Measurements from ENCODE around the gene SHISA9.
A peak's percentile ranks its signal among the peaks of the same experiment; 100 is the strongest.

The SHISA9 gene

DNA sequence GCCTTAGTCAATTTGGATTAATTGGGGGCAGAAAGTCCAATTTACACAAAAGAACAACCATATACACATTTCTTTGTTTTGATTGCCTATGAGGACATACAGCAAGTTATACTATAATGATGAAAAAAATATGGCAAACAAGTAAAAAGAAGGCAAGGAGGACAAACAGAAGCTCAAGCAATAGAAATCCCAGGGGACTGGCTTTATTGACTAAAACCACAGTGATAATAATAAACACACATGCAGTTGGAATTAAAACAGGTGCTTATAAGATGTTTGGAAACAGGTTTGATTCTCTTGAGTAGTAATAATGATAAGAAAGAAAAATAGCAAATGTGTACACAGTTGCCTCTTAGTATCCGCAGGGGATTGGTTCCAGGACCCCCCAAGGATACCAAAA, 176.4 kb downstream of the SHISA9 start:
- no peak for DNase-seq (ENCODE audit: low read depth)

DNA sequence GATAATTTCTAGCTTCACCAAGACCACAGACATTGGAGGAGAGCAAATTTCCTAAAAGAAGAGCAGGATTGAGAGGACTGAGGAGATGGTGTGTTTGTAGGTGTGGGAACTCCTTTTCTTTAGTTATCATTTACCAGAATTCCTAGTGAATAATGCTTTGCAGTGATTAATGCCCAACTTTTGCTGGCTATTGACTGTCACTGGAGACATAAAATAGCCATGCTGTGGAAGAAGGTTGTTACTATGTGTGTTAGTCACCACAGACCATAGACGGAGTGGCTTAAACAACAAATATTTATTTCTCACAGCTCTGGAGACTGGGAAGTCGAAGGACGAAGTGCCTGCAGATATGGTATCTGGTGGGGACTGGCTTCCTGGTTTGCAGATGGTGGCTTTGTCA, 179.1 kb downstream of the SHISA9 start:
- no peak for DNase-seq (ENCODE audit: low read depth)

DNA sequence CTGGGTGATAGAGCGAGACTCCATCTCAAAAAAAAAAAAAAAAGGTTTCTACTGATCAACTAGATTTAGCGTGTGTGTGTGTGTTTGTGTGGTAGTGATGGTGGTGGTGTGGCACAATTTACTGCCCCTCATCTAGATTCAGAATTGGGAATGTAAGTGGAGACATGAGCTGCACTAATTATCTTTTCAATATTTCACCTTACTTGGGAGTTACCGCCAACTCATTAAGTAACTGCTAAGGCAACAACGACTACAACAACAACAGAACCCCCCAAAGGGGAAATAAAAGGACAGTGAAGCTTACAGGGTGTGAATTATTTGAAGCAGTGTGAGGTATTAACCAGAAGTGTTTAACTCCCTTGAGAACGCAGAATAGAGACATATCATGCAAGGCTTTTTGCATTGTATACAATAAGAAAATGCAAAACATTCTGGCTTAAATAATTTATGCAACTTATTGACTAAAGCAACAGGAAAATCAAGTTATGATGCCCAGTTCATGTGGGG, 180.5 kb downstream of the SHISA9 start:
- DNase-seq (ENCODE audit: low read depth), result no peak

- no peak for DNase-seq (ENCODE audit: low read depth)
Measured at GRCh38 chr16:13083681-13084080, 182.3 kb downstream of the SHISA9 start.

DNA sequence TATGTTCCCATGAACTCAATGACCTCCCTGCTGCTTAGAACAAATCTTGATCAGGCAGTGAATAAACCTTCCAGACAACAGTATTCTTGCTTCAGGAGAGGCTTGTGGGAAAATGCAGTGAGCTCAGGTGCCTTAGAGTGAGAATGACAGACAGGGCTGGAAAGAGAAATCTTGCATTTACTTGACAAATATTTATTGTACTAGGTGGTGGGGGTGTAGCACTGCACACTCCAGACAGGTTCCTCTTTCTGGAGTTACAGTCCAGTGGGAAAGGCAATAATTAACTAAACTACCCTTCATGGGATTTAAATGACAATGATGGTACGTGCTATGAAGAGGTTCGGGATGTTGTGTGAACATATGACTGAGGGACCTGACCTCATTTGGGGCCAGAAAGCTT, 182.9 kb downstream of the SHISA9 start:
- DNase-seq (ENCODE audit: low read depth), result no peak

- DNase-seq (ENCODE audit: low read depth), result no peak
Measured at GRCh38 chr16:13093661-13094060, 192.3 kb downstream of the SHISA9 start.

DNA sequence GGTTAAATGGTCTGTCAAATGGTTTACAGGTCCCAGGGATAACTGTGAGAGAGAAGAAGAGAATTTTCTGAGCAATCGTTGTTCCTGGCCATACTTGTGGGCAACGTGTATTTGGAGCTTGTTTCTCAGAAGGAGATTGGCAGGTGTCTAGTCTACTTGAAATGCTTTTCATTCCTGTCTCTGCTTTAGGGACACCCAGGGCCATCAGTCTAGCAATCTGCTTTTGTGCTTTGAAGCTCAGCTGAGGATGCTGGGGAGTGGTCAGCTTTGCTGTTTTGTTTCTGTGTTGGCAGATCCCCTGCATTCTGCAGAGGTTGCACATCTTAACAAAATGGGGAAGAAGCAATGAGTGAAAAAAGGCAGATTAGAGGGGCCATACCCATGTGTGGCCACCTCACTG, 193.7 kb downstream of the SHISA9 start:
- no peak for DNase-seq (ENCODE audit: low read depth)

DNA sequence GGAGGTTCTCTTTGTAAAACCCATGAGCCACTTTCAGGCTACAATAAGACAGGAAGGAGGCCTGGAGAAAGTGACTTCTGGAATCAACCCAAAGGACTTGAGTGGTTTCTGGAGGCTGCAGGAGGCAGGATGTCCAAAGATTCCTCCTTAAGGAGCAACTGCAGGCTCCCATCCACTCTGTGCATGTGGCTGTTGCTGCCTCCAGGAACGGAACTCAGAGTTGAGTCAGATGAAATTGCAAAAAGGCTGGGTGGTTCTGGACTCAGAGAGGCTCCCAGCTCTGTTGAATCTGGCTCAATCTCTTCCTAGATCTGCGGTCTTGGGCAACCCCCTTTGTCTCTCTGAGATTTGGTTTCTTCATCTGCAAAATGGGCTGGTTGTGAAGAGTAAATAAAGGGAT, 197.1 kb downstream of the SHISA9 start:
- DNase-seq (ENCODE audit: low read depth), result no peak

DNA sequence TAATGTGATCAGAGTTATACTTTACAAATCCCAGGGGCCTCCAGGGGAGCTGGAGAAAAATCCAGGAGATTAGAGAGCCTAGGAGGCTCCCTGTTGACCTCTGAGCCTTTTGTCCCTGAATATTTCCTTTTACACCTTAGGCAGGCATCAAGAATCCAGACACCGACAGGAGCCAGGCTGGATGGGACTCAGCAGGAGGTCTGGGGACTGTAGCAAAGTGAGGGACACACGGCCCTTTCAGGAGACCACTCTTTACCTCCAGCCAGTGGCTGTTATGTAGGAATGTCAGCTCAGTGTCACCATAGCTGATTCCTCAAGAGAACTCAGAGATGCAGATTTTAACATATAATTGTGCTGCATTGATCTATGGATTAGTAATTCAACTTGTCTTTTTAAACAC, 198.4 kb downstream of the SHISA9 start:
- DNase-seq (ENCODE audit: low read depth), result no peak

DNA sequence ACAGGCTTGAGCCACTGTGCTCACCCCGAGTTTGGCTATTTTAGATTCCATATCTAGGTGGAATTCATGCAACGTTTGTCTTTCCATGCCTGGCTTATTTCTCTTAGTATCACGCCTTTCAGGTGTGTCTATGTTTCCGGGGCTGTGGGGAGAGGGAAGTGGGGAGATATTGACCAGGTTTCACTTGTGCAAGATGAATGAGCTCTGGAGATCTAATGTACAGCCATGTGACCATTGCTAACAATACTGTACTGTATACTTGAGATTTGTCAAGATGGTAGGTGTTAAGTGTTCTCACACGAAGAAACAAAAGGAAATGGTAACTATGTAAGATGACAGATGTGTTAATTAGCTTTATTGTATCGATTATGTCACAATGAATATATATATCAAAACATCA, 199.6 kb downstream of the SHISA9 start:
- no peak for DNase-seq (ENCODE audit: low read depth)

- DNase-seq (ENCODE audit: low read depth), result no peak
Measured at GRCh38 chr16:13101828-13102227, 200.4 kb downstream of the SHISA9 start.

GRCh38 chr16:13102401-13102800, 201.0 kb downstream of the SHISA9 start:
- DNase-seq (ENCODE audit: low read depth), result no peak

DNA sequence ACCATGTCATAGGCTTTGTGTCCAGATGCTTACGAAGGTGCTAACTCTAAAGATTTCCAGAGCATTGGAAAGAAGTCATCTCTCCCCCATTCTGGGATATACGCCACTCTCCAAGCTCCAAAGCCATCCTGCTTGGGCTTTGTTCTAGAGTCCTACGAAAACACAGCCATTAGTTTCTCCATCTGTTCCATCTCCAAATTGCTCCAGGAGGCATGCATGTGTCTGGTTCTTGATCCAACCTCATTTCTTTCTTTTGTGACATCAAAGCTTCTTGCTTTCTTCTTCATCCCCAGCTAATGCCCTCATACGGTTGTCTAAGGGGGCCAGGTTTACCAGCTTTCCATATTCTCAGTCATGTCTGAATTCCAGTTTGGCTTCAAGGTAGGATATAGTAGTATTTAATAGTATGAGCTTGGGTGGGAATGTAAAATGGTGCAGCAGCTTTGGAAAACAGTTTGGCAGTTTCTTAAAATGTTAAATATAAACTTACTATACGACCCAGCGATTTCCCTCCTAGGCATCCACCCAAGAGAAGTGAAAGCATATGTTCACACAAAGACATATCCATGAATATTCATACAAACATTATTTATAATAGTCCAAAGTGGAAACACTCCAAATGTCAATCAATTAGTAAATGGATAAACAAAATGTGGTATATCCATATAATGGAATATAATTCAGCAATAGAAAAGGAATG, 202.6 kb downstream of the SHISA9 start:
- no peak for DNase-seq (ENCODE audit: low read depth)

DNA sequence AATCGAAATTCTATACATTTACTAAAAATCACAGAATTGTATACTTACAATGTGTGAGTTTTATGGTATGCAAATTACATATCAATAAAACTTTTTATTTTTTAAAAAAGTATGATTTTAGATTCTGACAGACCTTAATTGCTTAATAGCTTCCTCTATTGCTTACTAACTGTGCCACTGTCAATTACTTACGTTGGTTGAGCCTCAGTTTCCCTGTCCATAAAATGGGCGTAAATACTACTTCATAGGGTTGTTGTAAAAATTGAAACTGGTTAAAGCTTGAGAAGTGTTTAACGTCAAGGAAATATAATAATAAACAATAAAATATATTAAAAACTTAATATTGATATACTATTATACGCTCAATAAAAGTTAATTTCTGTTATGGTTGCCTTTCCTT, 203.4 kb downstream of the SHISA9 start:
- DNase-seq (ENCODE audit: low read depth), result no peak

GRCh38 chr16:13105427-13105826, 204.0 kb downstream of the SHISA9 start:
- DNase-seq (ENCODE audit: low read depth), result no peak

DNA sequence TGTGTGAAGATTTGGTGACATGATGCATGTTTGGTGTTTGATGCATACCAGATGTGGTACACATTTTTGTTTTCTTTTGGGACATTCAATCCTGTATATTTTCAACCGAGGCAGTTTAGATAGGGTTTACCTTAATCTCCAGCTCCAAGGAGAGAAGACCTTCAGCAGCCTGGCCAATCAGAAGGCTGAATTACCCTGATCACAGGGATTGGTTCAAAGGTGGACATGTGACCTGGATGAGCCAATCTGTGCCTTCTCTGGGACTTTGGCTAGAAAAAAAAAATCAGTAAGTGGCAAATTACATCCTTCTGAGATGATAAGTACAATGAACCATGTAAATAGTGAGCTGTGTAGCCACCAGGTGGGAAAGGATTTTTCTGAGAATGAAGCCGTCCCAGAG, 205.1 kb downstream of the SHISA9 start:
- DNase-seq (ENCODE audit: low read depth), result no peak

- no peak for DNase-seq (ENCODE audit: low read depth)
Measured at GRCh38 chr16:13108126-13108525, 206.7 kb downstream of the SHISA9 start.

DNA sequence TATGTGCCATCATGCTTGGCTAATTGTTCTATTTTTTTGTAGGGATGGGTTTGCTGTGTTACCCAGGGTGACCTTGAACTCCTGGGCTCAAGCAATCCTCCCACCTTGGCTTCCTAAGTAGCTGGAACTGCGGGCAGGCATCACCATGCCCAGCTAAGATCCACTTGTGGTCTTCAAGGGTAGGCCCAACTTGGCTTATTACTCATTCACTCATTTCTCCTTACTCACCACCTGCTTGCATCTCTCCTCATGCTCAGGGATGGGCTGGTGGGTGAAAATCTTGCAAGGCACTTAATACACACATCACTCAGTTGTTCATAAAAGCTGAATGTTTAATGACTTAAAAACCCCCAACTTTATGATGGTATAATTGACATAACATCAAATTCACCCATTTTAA, 207.8 kb downstream of the SHISA9 start:
- DNase-seq (ENCODE audit: low read depth), result no peak

DNA sequence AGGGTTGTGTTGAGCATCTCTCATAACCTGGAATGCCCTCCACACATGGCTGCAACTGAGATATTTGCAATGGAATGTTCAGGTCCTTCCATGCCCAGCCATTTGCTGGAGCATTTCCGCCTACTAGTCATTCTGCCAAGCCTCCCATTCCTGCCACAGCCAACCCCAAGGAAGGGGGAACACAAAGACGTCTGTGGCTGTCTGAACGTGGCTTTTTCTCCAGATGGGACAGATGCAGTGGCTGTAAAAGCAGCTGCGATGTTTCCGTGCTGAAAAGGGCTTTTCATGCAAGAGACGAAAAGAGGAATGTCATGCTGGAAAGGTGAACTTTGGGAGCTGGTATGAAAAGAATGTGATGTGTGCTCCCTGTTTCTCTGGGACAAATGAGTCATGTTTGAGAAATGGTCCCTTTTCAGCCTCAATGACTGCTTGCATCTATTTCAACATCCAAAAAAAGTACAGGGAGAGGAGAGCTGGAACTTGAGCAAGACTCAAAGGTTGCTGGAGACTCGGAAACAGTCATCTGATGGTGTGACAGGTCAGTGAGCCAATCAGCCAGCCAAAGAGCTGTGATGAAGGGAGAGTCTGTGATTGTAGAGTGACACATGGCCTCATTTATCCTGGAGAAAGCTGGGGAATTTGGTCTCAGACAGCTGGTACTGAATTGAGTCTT, 208.9 kb downstream of the SHISA9 start:
- DNase-seq (ENCODE audit: low read depth), result peak; percentile 42

DNA sequence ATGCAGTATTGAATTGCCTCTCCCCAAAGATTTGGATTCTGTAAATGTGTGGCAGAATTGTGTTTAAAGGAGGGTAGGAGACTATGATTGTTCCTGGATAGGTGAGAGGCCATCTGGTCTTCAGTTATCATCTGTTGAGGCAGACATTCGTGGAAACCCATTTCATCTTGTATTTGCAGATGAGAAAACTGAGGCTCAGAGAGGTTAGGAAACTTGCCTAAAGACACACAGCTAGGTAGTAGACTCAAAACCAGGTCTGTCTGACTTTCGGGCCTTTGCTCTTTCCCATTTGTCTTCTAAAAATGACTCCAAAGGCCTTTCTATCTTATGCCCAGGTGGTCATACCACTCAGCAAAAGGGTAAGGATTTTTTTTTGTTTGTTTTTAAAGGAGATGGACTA, 210.3 kb downstream of the SHISA9 start:
- DNase-seq (ENCODE audit: low read depth), result no peak

- DNase-seq (ENCODE audit: low read depth), result no peak
Measured at GRCh38 chr16:13113741-13114140, 212.3 kb downstream of the SHISA9 start.

- no peak for DNase-seq (ENCODE audit: low read depth)
Measured at GRCh38 chr16:13118091-13118490, 216.7 kb downstream of the SHISA9 start.

DNA sequence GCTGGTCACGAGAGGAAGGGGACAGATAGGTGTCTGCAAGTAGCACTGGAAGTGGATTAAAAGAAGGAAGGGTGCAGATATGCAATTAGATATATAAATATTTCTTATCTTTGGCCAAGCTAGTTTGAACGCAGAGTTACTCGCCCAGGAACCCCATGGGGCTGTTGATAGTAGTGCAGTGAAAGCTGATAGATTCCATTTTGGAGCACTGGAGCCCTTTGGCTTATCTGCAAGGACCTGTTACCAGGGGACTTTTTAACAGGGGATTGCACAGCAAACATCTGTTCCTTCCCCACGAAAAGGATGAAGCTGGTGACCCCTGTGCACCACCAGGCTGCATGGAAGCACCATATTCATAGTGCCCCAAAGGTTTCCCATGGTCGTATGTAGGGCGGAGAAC, 218.7 kb downstream of the SHISA9 start:
- no peak for DNase-seq (ENCODE audit: low read depth)

DNA sequence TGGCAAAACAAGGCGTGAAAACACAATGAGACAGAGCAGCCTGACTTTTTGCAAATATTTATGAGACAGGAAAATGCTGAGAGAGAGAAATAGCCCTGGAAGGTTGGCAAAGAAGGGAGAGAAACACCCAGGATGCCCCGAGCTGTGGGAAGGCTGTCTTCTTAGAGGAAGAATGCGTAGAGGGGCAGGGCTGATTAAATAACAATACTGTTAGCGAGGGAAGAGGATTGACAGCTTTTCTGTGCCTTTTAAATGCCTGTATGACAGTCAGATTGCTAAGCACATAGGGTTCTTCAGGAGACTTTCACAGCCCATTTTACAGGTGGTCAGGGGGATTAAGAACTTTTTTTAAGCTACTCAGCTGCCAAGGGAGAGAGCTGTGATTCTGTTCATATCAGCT, 219.2 kb downstream of the SHISA9 start:
- no peak for DNase-seq (ENCODE audit: low read depth)
